Dorsolateral prefrontal cortex (tissue), 118 donors: ENCODE data around the gene SH3RF3. TPM values are rescaled to one million over a fixed set of nuclear protein-coding genes. Genes with fewer than 3 reads are reported as not detected.

ENCODE experiments used
- microRNA-seq, 43 experiments: library from miRNA; unstranded; fragments of <30 nt; microRNA quantifications; one replicate each; pipeline ENCODE4 v1.2.0, GENCODE V29; 2022
- total RNA-seq, 120 experiments: library from RNA; stranded (reverse); gene quantifications; one replicate each; pipeline versions ENCODE4 v1.2.3 to v1.2.4, GENCODE V29; 2022

Gene SH3RF3
- total RNA-seq, 120 experiments from 2014 or later = 6.1 to 18.7 (median 11.5) TPM

Small RNAs within 50 kb of the gene (microRNA-seq; reads per million reads assigned to microRNA genes)
- gene MIR4265 (0 reads per million in 43 experiments), gene MIR4266 (0 reads per million in 43 experiments)

Other genes with a start within 250 kb of the SH3RF3 start
- under 1 TPM in 9 of 120 experiments, not detected in 111; 0.10 to 0.23 (median 0.15) TPM for gene EDAR, start 140.0 kb upstream of the SH3RF3 start, total RNA-seq